ENCODE measurements around the gene CYP1B1.

CYP1B1 gene

GRCh38 chr2:38074764-38075506 lies 1.0 kb downstream of the CYP1B1 start:
- no peak for DNase-seq

- DNase-seq, result no peak
These were observed 1.7 kb downstream of the CYP1B1 start for GRCh38 chr2:38074058-38074763.

GRCh38 chr2:38073211-38074057 lies 2.5 kb downstream of the CYP1B1 start:
- no peak for DNase-seq

GRCh38 chr2:38070438-38070837 lies 5.5 kb downstream of the CYP1B1 start:
- DNase-seq, result no peak

- DNase-seq, result no peak
These were observed 7.7 kb downstream of the CYP1B1 start for GRCh38 chr2:38068234-38068633.

GRCh38 chr2:38066421-38067115 lies 9.4 kb downstream of the CYP1B1 start:
- no peak for DNase-seq

GRCh38 chr2:38065502-38066135 lies 10.3 kb downstream of the CYP1B1 start:
- DNase-seq, result no peak

- no peak for DNase-seq
These were observed 11.0 kb downstream of the CYP1B1 start for GRCh38 chr2:38064801-38065501.

GRCh38 chr2:38060236-38061018 lies 15.5 kb downstream of the CYP1B1 start:
- no peak for DNase-seq

- no peak for DNase-seq
These were observed 18.1 kb downstream of the CYP1B1 start for GRCh38 chr2:38057651-38058410.

GRCh38 chr2:38056216-38056615 lies 19.7 kb downstream of the CYP1B1 start:
- no peak for DNase-seq

- DNase-seq, result no peak
These were observed 30.1 kb downstream of the CYP1B1 start for GRCh38 chr2:38045811-38046210.

GRCh38 chr2:38039121-38039910 lies 36.6 kb downstream of the CYP1B1 start:
- DNase-seq, result no peak

GRCh38 chr2:38038682-38039081 lies 37.3 kb downstream of the CYP1B1 start:
- no peak for DNase-seq

- no peak for DNase-seq
These were observed 38.0 kb downstream of the CYP1B1 start for GRCh38 chr2:38037757-38038621.

- DNase-seq, result no peak
These were observed 38.6 kb downstream of the CYP1B1 start for GRCh38 chr2:38037325-38037724.

- no peak for DNase-seq
These were observed 40.0 kb downstream of the CYP1B1 start for GRCh38 chr2:38035968-38036367.

GRCh38 chr2:38033646-38034045 lies 42.3 kb downstream of the CYP1B1 start:
- no peak for DNase-seq

All from stimulated activated CD4-positive, alpha-beta T cell treated with anti-CD3 and anti-CD28 coated beads, Interleukin-12 subunit alpha, Interleukin-12 subunit beta, amount 100 ng/mL, for 4 hours (primary cell).